PC-9 (cell line): ENCODE data around the gene RPP25. TPM values are rescaled to one million over a fixed set of nuclear protein-coding genes. Genes with fewer than 3 reads are reported as not detected.

Experiments
- BruUV-seq: library from RNA; stranded (reverse); fragments of 400-500 nt; replicated peaks from 2 replicates; lab custom pipeline; 2021; lab: Mats Ljungman, UMichigan
- CTCF ChIA-PET: fragments of 300-600 bp; sonication (Branson Sonifier 250); formaldehyde crosslinking; loops from one replicate; lab custom pipeline; 2022; ENCODE audit warnings: antibody characterized with exemption; lab: Charles Lee
- POLR2A ChIA-PET: fragments of 300-600 bp; sonication (Branson Sonifier 250); formaldehyde crosslinking; loops from one replicate; lab custom pipeline; 2022; ENCODE audit warnings: antibody characterized with exemption; ENCODE audit not compliant: unreplicated experiment; lab: Charles Lee
- DNase-seq, 2 experiments: peaks; one replicate each; pipeline versions ENCODE4 v3.0.0 to v3.0.0-alpha.2; 2015 to 2022; ENCODE audit warnings: mixed read lengths in 1 of 2
- H2AFZ ChIP-seq: fragments of 200-600 bp; sonication (generic); 2 replicates; pipeline ENCODE4 v1.8.1; 2017; ENCODE audit warnings: antibody characterized with exemption
- H3F3A ChIP-seq: fragments of 200-600 bp; sonication (generic); 2 replicates; pipeline ENCODE4 v1.8.1; 2017; ENCODE audit warnings: antibody characterized with exemption, mild to moderate bottlenecking, low read depth; ENCODE audit not compliant: insufficient read depth
- H3K27ac ChIP-seq: fragments of 200-600 bp; sonication (generic); 2 replicates; pipeline ENCODE4 v1.6.1; 2016; ENCODE audit warnings: mixed run types
- H3K27me3 ChIP-seq: fragments of 200-600 bp; sonication (generic); 2 replicates; pipeline ENCODE4 v1.6.1; 2016; ENCODE audit warnings: low read depth, mixed run types; ENCODE audit not compliant: insufficient read depth
- H3K36me3 ChIP-seq: fragments of 200-600 bp; sonication (generic); 2 replicates; pipeline ENCODE4 v1.6.1; 2016; ENCODE audit warnings: low read depth, mixed run types
- H3K4me1 ChIP-seq: fragments of 200-600 bp; sonication (generic); replicated peaks from 2 replicates; pipeline ENCODE4 v1.6.1; 2016; ENCODE audit warnings: mixed run types; ENCODE audit not compliant: insufficient read depth
- H3K4me2 ChIP-seq: fragments of 200-600 bp; sonication (generic); 2 replicates; pipeline ENCODE4 v1.6.1; 2017; ENCODE audit warnings: mixed run types
- H3K4me3 ChIP-seq: fragments of 200-600 bp; sonication (generic); 2 replicates; pipeline ENCODE4 v1.6.1; 2016; ENCODE audit warnings: mixed run types
- H3K79me2 ChIP-seq: fragments of 200-600 bp; sonication (generic); 2 replicates; pipeline ENCODE4 v1.6.1; 2017; ENCODE audit warnings: low read depth, mixed run types
- H3K9me2 ChIP-seq: fragments of 200-600 bp; sonication (generic); 2 replicates; pipeline ENCODE4 v1.8.1; 2017; ENCODE audit warnings: mild to moderate bottlenecking; ENCODE audit not compliant: insufficient read depth
- H3K9me3 ChIP-seq: fragments of 200-600 bp; sonication (generic); 2 replicates; pipeline ENCODE4 v1.8.1; 2016; ENCODE audit warnings: low read depth; ENCODE audit not compliant: insufficient read depth
- H4K20me1 ChIP-seq: fragments of 200-600 bp; sonication (generic); 2 replicates; pipeline ENCODE4 v1.8.1; 2017; ENCODE audit not compliant: insufficient read depth
- CTCF ChIP-seq: fragments of 200-600 bp; sonication (generic); conservative IDR thresholded peaks from 2 replicates; pipeline ENCODE4 v1.6.1; 2017; ENCODE audit warnings: mixed run types, antibody characterized with exemption, mild to moderate bottlenecking, moderate library complexity
- EZH2 ChIP-seq: fragments of 200-600 bp; sonication (generic); IDR thresholded peaks from 2 replicates; pipeline ENCODE4 v1.8.0; 2017; ENCODE audit warnings: antibody characterized with exemption, low read depth
- intact Hi-C: fragments of 100-400 bp; cut with micrococcal nuclease; formaldehyde crosslinking; loops from one replicate; pipeline ENCODE4 v1.10.0; 2022; ENCODE audit not compliant: unreplicated experiment
- total RNA-seq: library from RNA; stranded (reverse); gene quantifications from 2 replicates; pipeline ENCODE4 v1.2.3, GENCODE V29; 2021

The RPP25 gene
- total RNA-seq, 1 experiment from 2014 or later, result 14.9 TPM

- Histone ChIP-seq H3K79me2 (no peaks in the 10 kb centered on the region), H3K4me3 (no peak overlapping the region), H3K4me2 (no peak overlapping the region), H3F3A (peaks cover 4% of the 10 kb centered on the region; the same call in 1 of the 2 replicates), H3K9me2 (no peaks in the 10 kb centered on the region), H3K9me3 (no peaks in the 10 kb centered on the region), H3K4me1 (peaks cover 10% of the 10 kb centered on the region; the same call in 1 of the 2 replicates), H3K27me3 (no peaks in the 10 kb centered on the region), H3K36me3 (no peaks in the 10 kb centered on the region), H3K27ac (no peak overlapping the region), H2AFZ (no peak overlapping the region), H4K20me1 (no peaks in the 10 kb centered on the region)
- intact Hi-C loops, result no loop called here
- ChIA-PET CTCF (interaction anchor here (0.6 kb wide), 1 partner anchor 55 kb away, joined by 8 read pairs; the partner anchor contains the start of gene PPCDC), POLR2A (no interaction called here)
- TF ChIP-seq EZH2, result no peak
- TF ChIP-seq CTCF, result no peak
- DNase-seq, result no peak
- BruUV-seq, result no TSS peak
Observed at GRCh38 chr15:74967670-74968069, 11.1 kb upstream of the RPP25 start.

GRCh38 chr15:74964794-74965193 is 8.2 kb upstream of the RPP25 start:
- BruUV-seq, result no TSS peak
- peak overlapping the region; percentile 7; the same call in 1 of the 2 replicates for H3K4me2 ChIP-seq
- TF ChIP-seq EZH2, result no peak
- TF ChIP-seq CTCF, result no peak
- no peaks in the 10 kb centered on the region for H3K27me3 ChIP-seq
- peaks cover 10% of the 10 kb centered on the region; the same call in 1 of the 2 replicates for H3K4me1 ChIP-seq
- no peaks in the 10 kb centered on the region for H3K79me2 ChIP-seq
- no peak overlapping the region for H3K4me3 ChIP-seq
- intact Hi-C loops, result no loop called here
- H3K9me2 ChIP-seq, result no peaks in the 10 kb centered on the region
- ChIA-PET CTCF (interaction anchor here (0.6 kb wide), 1 partner anchor 8 kb away, joined by 14 read pairs; no protein-coding TSS in a partner anchor), POLR2A (no interaction called here)
- H3K27ac ChIP-seq, result peak overlapping the region; percentile 13; the same call in 1 of the 2 replicates
- no peak for DNase-seq
- H3K9me3 ChIP-seq, result no peaks in the 10 kb centered on the region
- H3K36me3 ChIP-seq, result no peaks in the 10 kb centered on the region
- H2AFZ ChIP-seq, result no peak overlapping the region
- no peaks in the 10 kb centered on the region for H4K20me1 ChIP-seq
- peaks cover 4% of the 10 kb centered on the region; the same call in 1 of the 2 replicates for H3F3A ChIP-seq

GRCh38 chr15:74963213-74963612 is 6.6 kb upstream of the RPP25 start:
- intact Hi-C loops, result no loop called here
- no TSS peak for BruUV-seq

More at GRCh38 chr15:74963213-74963612, 6.6 kb upstream of the RPP25 start:
- no peaks in the 10 kb centered on the region for H3K9me2 ChIP-seq
- no peak for TF ChIP-seq EZH2
- no peak for TF ChIP-seq CTCF
- no peak overlapping the region for H2AFZ ChIP-seq
- peaks cover 10% of the 10 kb centered on the region for H3K4me1 ChIP-seq
- no peak for DNase-seq
- H4K20me1 ChIP-seq, result no peaks in the 10 kb centered on the region
- H3K27me3 ChIP-seq, result no peaks in the 10 kb centered on the region
- no peak overlapping the region for H3K4me2 ChIP-seq
- H3K4me3 ChIP-seq, result no peak overlapping the region
- no peaks in the 10 kb centered on the region for H3K9me3 ChIP-seq
- H3K79me2 ChIP-seq, result no peaks in the 10 kb centered on the region
- peaks cover 4% of the 10 kb centered on the region; the same call in 1 of the 2 replicates for H3F3A ChIP-seq
- H3K36me3 ChIP-seq, result no peaks in the 10 kb centered on the region
- POLR2A ChIA-PET, result no interaction called here
- H3K27ac ChIP-seq, result no peak overlapping the region
- CTCF ChIA-PET, result no interaction called here
